AG10803 (cell line): Measurements from ENCODE around the gene PTCRA.
"Not testable (repeated sequence)": the region's sequence is repeated elsewhere in the genome, so short reads cannot be mapped to it uniquely, and the experiment has no call there.

Source experiments
- DNase-seq: peaks from one replicate; pipeline ENCODE4 v3.0.0; 2010; ENCODE audit warnings: low read depth
- H3K4me3 ChIP-seq: 2 replicates; pipeline ENCODE4 v1.5.1; 2011; ENCODE audit warnings: mild to moderate bottlenecking, low read length, control low read depth
- CTCF ChIP-seq: conservative IDR thresholded peaks from 2 replicates; pipeline ENCODE4 v1.5.1; 2011; ENCODE audit warnings: mild to moderate bottlenecking, low read length, control low read depth, inconsistent platforms

Gene PTCRA

GRCh38 chr6:42915732-42916131 lies at the start of gene PTCRA:
Gene PTCRA, plus strand, starts transcription at chr6:42916053. Its CDS starts 17 bp downstream, at chr6:42916070.
- H3K4me3 ChIP-seq = no peak within 1 kb of the TSS
- no peak for TF ChIP-seq CTCF
- DNase-seq = no peak

GRCh38 chr6:42870145-42870936 lies 45.5 kb upstream of the PTCRA start:
- TF ChIP-seq CTCF = no peak
- no peak overlapping the region for H3K4me3 ChIP-seq

GRCh38 chr6:42871711-42872110 lies 44.1 kb upstream of the PTCRA start:
- no peak for TF ChIP-seq CTCF
- H3K4me3 ChIP-seq = no peak overlapping the region
- no peak for DNase-seq

More at GRCh38 chr6:42870145-42870936, 45.5 kb upstream of the PTCRA start:
- no peak for DNase-seq

- peak; percentile 44 for DNase-seq
- H3K4me3 ChIP-seq = no peak overlapping the region
- no peak for TF ChIP-seq CTCF
Measured at GRCh38 chr6:42873313-42873712, 42.5 kb upstream of the PTCRA start.

GRCh38 chr6:42877695-42878094 lies 38.2 kb upstream of the PTCRA start:
- no peak overlapping the region for H3K4me3 ChIP-seq
- TF ChIP-seq CTCF = no peak
- DNase-seq = no peak

GRCh38 chr6:42879372-42880239 lies 36.2 kb upstream of the PTCRA start, which contains the start of gene RPL7L1:
Gene RPL7L1, plus strand, starts transcription at chr6:42879616. Its CDS starts 295 bp downstream, at chr6:42879911.
- peak; percentile 88 for DNase-seq
- peak within 1 kb of the TSS; percentile 91 for H3K4me3 ChIP-seq
- TF ChIP-seq CTCF = 0 out of 2 replicates have a peak, but pooled peaks have one; percentile 11

GRCh38 chr6:42880240-42880817 lies 35.5 kb upstream of the PTCRA start:
- DNase-seq = not testable (repeated sequence)

GRCh38 chr6:42880871-42881270 lies 35.0 kb upstream of the PTCRA start:
- DNase-seq = not testable (repeated sequence)

More at GRCh38 chr6:42880240-42880817, 35.5 kb upstream of the PTCRA start:
- H3K4me3 ChIP-seq = peak overlapping the region; percentile 91

More at GRCh38 chr6:42880871-42881270, 35.0 kb upstream of the PTCRA start:
- peak overlapping the region; percentile 91 for H3K4me3 ChIP-seq
